ENCODE data around the gene COQ10A. TPM values are rescaled to one million over a fixed set of nuclear protein-coding genes. Genes with fewer than 3 reads are reported as not detected.
A peak's percentile ranks its signal among the peaks of the same experiment; 100 is the strongest.

The COQ10A gene
- total RNA-seq, 1 donor from 2014 or later: 7.1 TPM

DNA sequence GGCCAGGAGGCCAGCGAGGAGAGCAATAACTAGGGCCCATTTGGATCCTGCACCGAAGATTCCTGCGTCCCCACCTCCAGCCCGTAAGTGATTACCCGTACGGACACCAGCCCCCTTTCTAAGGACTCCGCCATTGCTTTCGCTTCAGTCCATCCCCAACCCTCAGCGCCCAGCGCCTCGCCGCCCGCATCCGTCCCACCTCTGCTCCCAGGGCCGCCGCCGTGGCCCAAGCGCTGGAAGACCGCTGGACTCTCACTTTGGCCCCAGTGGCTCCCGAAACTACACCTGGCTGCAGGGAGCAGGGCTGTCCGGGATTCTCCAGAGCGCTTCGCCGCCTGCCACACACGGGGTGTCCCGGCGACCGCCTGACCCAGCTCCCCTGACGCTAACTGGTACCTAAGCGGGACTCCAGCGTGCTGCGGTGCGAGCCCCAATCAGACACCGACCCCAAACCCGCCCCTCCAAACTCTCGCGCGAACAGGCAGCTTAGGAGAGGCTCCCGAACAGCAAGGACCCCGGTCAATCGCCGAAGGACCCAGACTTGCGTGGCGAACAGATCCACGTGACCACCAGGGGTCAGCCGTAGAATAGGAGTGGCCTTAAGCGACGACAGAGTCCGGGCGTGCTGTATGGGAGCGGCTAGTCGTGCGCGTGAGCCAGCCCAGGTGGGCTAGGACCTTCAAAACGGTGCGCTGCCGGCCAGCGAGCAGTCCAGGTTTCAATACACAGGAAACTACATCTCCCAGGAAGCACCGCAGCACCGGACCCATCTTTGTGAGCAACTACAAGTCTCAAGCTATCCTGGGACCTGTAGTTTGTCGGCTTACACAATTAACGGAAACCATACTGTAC is 49.1 kb downstream of the COQ10A start, which contains the start of gene CNPY2:
Gene CNPY2, minus strand, starts transcription at position 367 of the 852 bp plus-strand sequence. CDS start 771 bp downstream, outside the sequence.
- peak; percentile 96 for DNase-seq

DNA sequence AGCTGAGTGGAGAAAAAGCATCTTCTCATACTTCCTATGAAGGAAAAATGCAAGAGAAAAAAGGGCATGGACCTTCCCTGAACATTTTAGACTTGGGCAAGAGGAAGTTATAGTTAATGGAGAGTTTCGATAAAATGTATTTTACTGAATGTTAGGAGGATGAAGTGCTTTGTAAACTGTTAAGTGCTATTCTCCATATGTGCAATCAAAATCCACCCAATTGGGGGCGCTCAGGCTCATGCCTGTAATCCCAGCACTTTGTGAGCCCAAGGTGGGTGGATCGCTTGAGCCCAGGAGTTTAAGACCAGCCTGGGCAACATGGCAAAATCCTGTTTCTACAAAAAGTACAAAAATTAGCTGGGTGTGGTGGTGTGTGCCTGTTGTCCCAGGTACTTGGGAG is 50.9 kb downstream of the COQ10A start:
- DNase-seq: no peak

Other genes starting within 250 kb of the COQ10A start
- gene IKZF4, start 245.9 kb upstream of the COQ10A start, total RNA-seq: 2.0 TPM
- 200 TPM for gene RPS26, start 225.0 kb upstream of the COQ10A start, total RNA-seq
- 69.5 TPM for gene ERBB3, start 186.8 kb upstream of the COQ10A start, total RNA-seq
- gene PA2G4, start 162.4 kb upstream of the COQ10A start, total RNA-seq: 88.2 TPM
- gene RPL41, start 150.3 kb upstream of the COQ10A start, total RNA-seq: 2,112 TPM
- gene ZC3H10, start 148.7 kb upstream of the COQ10A start, total RNA-seq: 3.0 TPM
- 71.6 TPM for gene ESYT1, start 138.7 kb upstream of the COQ10A start, total RNA-seq
- 78.8 TPM for gene MYL6B, start 114.4 kb upstream of the COQ10A start, total RNA-seq
- gene MYL6, start 108.6 kb upstream of the COQ10A start, total RNA-seq: 1,018 TPM
- gene SMARCC2, start 77.5 kb upstream of the COQ10A start, total RNA-seq: 58.4 TPM
- 36.2 TPM for gene RNF41, start 45.0 kb upstream of the COQ10A start, total RNA-seq
- gene NABP2, start 42.6 kb upstream of the COQ10A start, total RNA-seq: 7.5 TPM
- not detected for gene SLC39A5, start 36.9 kb upstream of the COQ10A start, total RNA-seq
- 11.0 TPM for gene ANKRD52, start 8.6 kb upstream of the COQ10A start, total RNA-seq
- gene CS, start 33.4 kb downstream of the COQ10A start, total RNA-seq: 118 TPM
- 30.4 TPM for gene CNPY2, start 49.0 kb downstream of the COQ10A start, total RNA-seq
- gene PAN2, start 67.1 kb downstream of the COQ10A start, total RNA-seq: 43.7 TPM
- gene IL23A, start 71.9 kb downstream of the COQ10A start, total RNA-seq: 0.20 TPM
- 125 TPM for gene STAT2, start 93.2 kb downstream of the COQ10A start, total RNA-seq
- not detected for gene APOF, start 95.9 kb downstream of the COQ10A start, total RNA-seq
- 9.4 TPM for gene TIMELESS, start 182.5 kb downstream of the COQ10A start, total RNA-seq
- not detected for gene MIP, start 187.7 kb downstream of the COQ10A start, total RNA-seq
- gene SPRYD4, start 201.6 kb downstream of the COQ10A start, total RNA-seq: 1.4 TPM
- 2.1 TPM for gene GLS2, start 221.2 kb downstream of the COQ10A start, total RNA-seq